ENCODE data around the gene C1QTNF6.

DNA sequence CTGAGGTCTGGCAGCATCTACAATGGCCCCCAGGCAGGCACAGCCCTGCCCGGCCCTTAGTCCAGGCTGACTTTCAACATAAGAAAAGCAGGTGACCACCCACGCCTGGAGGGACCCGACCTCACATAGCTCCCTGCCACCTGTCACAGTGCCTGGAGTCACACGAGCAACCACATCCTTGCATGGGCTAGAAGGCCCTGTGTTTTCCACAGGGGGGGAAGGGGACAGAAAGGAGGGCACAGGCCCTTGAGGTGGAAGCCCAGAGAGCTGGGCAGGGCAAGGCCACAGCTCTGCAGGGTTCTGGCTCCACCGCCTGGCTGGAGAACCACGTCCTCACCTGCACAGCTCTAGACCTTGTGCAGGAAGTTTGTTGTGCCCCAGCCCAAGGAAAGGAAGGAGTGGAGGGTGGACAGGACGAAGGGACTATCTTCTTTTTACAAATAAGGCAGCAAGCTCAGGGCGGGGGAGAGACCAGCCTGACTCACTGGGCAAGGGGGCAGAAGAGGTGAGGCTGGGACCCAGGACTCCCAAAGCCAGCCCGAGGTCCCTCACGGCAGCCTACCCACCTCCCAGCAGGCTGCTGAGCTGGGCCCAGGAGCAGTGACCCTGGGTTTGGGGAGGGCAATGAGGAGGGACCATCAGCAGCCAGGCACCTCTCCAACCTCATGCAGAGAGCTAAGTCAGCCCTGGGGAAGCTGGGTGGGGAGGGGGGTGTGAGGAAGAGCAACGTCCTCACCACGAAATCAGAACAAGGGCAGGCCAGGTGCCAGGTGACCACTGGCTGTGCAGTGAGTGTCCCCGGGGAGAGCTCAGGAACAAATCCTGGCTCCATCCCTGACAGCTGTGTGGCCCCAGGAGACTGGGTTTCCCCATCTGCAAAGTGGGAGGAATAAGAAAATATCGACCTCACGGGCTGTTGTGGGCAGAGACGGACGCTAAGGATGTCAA lies 4.3 kb downstream of the C1QTNF6 start:
- TF ChIP-seq SMAD1 (IDR thresholded peaks at IDR 0.05; ENCODE audit: low read depth, partially characterized antibody) (no peak), EZH2 (IDR thresholded peaks at IDR 0.05; ENCODE audit: borderline replicate concordance, control insufficient read depth, low read depth, low read length) (no peak), BHLHE40 (IDR thresholded peaks at IDR 0.05; ENCODE audit: borderline replicate concordance in 1 of 2, low read depth in 2 of 2, low read length in 1 of 2) (peak; percentile 14 to 35; a peak in 1 of 4 replicates)
- TF ChIP-seq, protein P1, sequence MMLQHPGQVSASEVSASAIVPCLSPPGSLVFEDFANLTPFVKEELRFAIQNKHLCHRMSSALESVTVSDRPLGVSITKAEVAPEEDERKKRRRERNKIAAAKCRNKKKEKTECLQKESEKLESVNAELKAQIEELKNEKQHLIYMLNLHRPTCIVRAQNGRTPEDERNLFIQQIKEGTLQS (IDR thresholded peaks at IDR 0.05; ENCODE audit: borderline replicate concordance, extremely low read depth, low read depth, low read length): no peak
- TF ChIP-seq, protein P2, sequence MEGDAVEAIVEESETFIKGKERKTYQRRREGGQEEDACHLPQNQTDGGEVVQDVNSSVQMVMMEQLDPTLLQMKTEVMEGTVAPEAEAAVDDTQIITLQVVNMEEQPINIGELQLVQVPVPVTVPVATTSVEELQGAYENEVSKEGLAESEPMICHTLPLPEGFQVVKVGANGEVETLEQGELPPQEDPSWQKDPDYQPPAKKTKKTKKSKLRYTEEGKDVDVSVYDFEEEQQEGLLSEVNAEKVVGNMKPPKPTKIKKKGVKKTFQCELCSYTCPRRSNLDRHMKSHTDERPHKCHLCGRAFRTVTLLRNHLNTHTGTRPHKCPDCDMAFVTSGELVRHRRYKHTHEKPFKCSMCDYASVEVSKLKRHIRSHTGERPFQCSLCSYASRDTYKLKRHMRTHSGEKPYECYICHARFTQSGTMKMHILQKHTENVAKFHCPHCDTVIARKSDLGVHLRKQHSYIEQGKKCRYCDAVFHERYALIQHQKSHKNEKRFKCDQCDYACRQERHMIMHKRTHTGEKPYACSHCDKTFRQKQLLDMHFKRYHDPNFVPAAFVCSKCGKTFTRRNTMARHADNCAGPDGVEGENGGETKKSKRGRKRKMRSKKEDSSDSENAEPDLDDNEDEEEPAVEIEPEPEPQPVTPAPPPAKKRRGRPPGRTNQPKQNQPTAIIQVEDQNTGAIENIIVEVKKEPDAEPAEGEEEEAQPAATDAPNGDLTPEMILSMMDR (IDR thresholded peaks at IDR 0.05 in 2 of 3, conservative IDR thresholded peaks at IDR 0.05 in 1 of 3; ENCODE audit: control insufficient read depth in 2 of 3, extremely low read depth in 1 of 3, insufficient read depth in 1 of 3, low read depth in 3 of 3, low read length in 3 of 3): peak; percentile 17 to 36 (median 17); a peak in 3 of 6 replicates

Data from GM12878 (cell line).